Measurements from ENCODE around the gene ZBED1. TPM values are rescaled to one million over a fixed set of nuclear protein-coding genes. Genes with fewer than 3 reads are reported as not detected.

Gene ZBED1
- total and polyA plus RNA-seq, 2 experiments from 2014 or later: 16.1 to 43.8 TPM

GRCh38 chrX:2500091-2500802 is 529 bp downstream of the ZBED1 start:
- H3K4me3 Mint-ChIP-seq: peak overlapping the region; percentile 80
- peaks cover 50% of the 10 kb centered on the region for H3K79me2 ChIP-seq (replicated peaks; ENCODE audit: insufficient read depth)
- H3K27ac ChIP-seq (ENCODE audit: low read depth): peak overlapping the region; percentile 90; the same call in 1 of the 2 replicates
- TF ChIP-seq CTCF (conservative IDR thresholded peaks at IDR 0.05; ENCODE audit: low read depth in 2 of 2) (peak in 1 of 2 experiments; percentile 45; a peak in 2 of 4 replicates), EZH2phosphoT487 (IDR thresholded peaks at IDR 0.05; ENCODE audit: unreplicated experiment) (no peak)
- H3K9me2 ChIP-seq (ENCODE audit: insufficient read depth): no peaks in the 10 kb centered on the region
- H3K4me1 ChIP-seq (ENCODE audit: insufficient read depth): peaks cover 44% of the 10 kb centered on the region
- H3K27me3 ChIP-seq (ENCODE audit: insufficient read depth): no peaks in the 10 kb centered on the region
- H4K20me1 ChIP-seq (replicated peaks; ENCODE audit: insufficient read depth): 0 out of 2 replicates have a peak, but pooled peaks cover 11% of the 10 kb centered on the region
- peak overlapping the region; percentile 68 for H3K4me2 ChIP-seq
- DNase-seq (ENCODE audit: low spot score): peak; percentile 64
- peaks cover 7% of the 10 kb centered on the region for H3F3A ChIP-seq (replicated peaks; ENCODE audit: low read depth)
- no peaks in the 10 kb centered on the region for H3K9me3 Mint-ChIP-seq
- H3K36me3 Mint-ChIP-seq (ENCODE audit: low read depth): peaks cover 26% of the 10 kb centered on the region
- H3K4me3 ChIP-seq: peak overlapping the region; percentile 80
- peaks cover 27% of the 10 kb centered on the region for H3K4me1 Mint-ChIP-seq
- H3K27ac Mint-ChIP-seq: no peak overlapping the region
- H2AFZ ChIP-seq: no peak overlapping the region
- ATAC-seq: peak; percentile 72
- peaks cover 17% of the 10 kb centered on the region for H3K27me3 Mint-ChIP-seq (ENCODE audit: insufficient read depth, low read depth, poor library complexity)
- no peaks in the 10 kb centered on the region for H3K36me3 ChIP-seq (ENCODE audit: insufficient read depth)

GRCh38 chrX:2499507-2499906 is 1.3 kb downstream of the ZBED1 start:
- Histone ChIP-seq H3K79me2 (replicated peaks; ENCODE audit: insufficient read depth) (peaks cover 57% of the 10 kb centered on the region), H3K4me2 (peak overlapping the region; percentile 68), H2AFZ (no peak overlapping the region), H3F3A (replicated peaks; ENCODE audit: low read depth) (peaks cover 7% of the 10 kb centered on the region), H3K9me2 (ENCODE audit: insufficient read depth) (no peaks in the 10 kb centered on the region), H3K27ac (ENCODE audit: low read depth) (peak overlapping the region; percentile 90), H3K27me3 (ENCODE audit: insufficient read depth) (no peaks in the 10 kb centered on the region), H3K4me3 (peak overlapping the region; percentile 80), H4K20me1 (replicated peaks; ENCODE audit: insufficient read depth) (peaks cover 11% of the 10 kb centered on the region; the same call in 1 of the 2 replicates), H3K4me1 (ENCODE audit: insufficient read depth) (peaks cover 47% of the 10 kb centered on the region), H3K36me3 (ENCODE audit: insufficient read depth) (no peaks in the 10 kb centered on the region)
- H3K27ac Mint-ChIP-seq: no peak overlapping the region; the same call in 1 of the 2 replicates
- peaks cover 17% of the 10 kb centered on the region for H3K27me3 Mint-ChIP-seq (ENCODE audit: insufficient read depth, low read depth, poor library complexity)
- H3K36me3 Mint-ChIP-seq (ENCODE audit: low read depth): peaks cover 26% of the 10 kb centered on the region
- peaks cover 27% of the 10 kb centered on the region for H3K4me1 Mint-ChIP-seq
- no peak for ATAC-seq
- no peaks in the 10 kb centered on the region for H3K9me3 Mint-ChIP-seq
- peak overlapping the region; percentile 80 for H3K4me3 Mint-ChIP-seq
- DNase-seq (ENCODE audit: low spot score): no peak
- TF ChIP-seq STAT1 (IDR thresholded peaks at IDR 0.05; ENCODE audit: unreplicated experiment) (no peak), EZH2phosphoT487 (IDR thresholded peaks at IDR 0.05; ENCODE audit: unreplicated experiment) (no peak), POLR2AphosphoS5 (IDR thresholded peaks at IDR 0.05; ENCODE audit: low read depth) (no peak), CREB1 (CRISPR knock-in tag; IDR thresholded peaks at IDR 0.05; ENCODE audit: low read depth) (no peak), NANOG (IDR thresholded peaks at IDR 0.05; ENCODE audit: borderline replicate concordance) (no peak), ETS1 (IDR thresholded peaks at IDR 0.05) (no peak), ZNF114 (CRISPR knock-in tag; IDR thresholded peaks at IDR 0.05) (no peak)

All from GM23338 (cell line).